Measurements from ENCODE around the gene PLK3. TPM values are rescaled to one million over a fixed set of nuclear protein-coding genes. Genes with fewer than 3 reads are reported as not detected.

The PLK3 gene
- total and polyA plus RNA-seq, 9 of the 15 experiments (the other 6 are each of a cell fraction or from before 2014, with no cell fraction given) = 0.52 to 22.7 (median 11.0) TPM

DNA sequence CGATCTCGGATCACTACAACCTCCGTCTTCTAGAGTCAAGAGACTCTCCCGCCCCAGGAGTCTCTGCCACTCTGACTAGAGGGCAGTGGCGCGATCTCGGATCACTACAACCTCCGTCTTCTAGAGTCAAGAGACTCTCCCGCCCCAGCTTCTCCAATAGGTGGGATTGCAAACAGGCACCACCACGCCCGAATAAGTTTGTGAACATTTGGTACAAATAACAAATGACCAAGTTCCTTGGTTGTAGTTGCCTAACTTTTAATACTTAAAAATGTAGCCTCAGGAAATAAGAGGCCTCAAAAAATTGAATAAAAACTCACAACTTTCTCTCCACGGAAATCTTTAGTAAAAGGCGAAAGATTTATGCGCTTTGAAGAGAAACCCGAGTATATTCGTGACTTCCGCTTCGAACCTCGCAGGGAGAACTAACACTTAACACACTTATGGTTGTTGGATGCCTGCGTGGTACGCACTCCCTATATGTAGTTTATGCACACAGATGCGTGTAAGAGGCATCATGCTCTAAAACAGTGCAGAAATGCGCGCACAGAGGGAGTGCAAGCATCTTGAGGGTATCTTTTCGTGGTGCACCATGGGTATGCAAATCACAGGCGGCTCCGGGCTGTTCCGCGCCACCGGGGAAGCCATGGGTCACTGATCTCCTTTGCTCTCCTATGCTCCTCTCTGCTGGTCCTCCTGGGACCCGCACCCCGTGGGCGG, 19.6 kb downstream of the PLK3 start (continued):
- TF ChIP-seq XRCC3 (IDR thresholded peaks at IDR 0.05) = no peak
- TF ChIP-seq PHF21A (IDR thresholded peaks at IDR 0.05; ENCODE audit: borderline replicate concordance, low read depth) = peak; percentile 66
- peak; percentile 95 for TF ChIP-seq HEY1 (CRISPR knock-in tag; IDR thresholded peaks at IDR 0.05; ENCODE audit: borderline replicate concordance)
- TF ChIP-seq ZNF766 (CRISPR knock-in tag; conservative IDR thresholded peaks at IDR 0.05) = peak; percentile 97
- TF ChIP-seq ARNT (IDR thresholded peaks at IDR 0.05) = peak; percentile 98
- TF ChIP-seq THAP12 (CRISPR knock-in tag; IDR thresholded peaks at IDR 0.05) = peak; percentile 97
- no peak for TF ChIP-seq RBM22 (IDR thresholded peaks at IDR 0.05; ENCODE audit: low read depth, low read length, poor library complexity, severe bottlenecking)
- TF ChIP-seq, protein P1, sequence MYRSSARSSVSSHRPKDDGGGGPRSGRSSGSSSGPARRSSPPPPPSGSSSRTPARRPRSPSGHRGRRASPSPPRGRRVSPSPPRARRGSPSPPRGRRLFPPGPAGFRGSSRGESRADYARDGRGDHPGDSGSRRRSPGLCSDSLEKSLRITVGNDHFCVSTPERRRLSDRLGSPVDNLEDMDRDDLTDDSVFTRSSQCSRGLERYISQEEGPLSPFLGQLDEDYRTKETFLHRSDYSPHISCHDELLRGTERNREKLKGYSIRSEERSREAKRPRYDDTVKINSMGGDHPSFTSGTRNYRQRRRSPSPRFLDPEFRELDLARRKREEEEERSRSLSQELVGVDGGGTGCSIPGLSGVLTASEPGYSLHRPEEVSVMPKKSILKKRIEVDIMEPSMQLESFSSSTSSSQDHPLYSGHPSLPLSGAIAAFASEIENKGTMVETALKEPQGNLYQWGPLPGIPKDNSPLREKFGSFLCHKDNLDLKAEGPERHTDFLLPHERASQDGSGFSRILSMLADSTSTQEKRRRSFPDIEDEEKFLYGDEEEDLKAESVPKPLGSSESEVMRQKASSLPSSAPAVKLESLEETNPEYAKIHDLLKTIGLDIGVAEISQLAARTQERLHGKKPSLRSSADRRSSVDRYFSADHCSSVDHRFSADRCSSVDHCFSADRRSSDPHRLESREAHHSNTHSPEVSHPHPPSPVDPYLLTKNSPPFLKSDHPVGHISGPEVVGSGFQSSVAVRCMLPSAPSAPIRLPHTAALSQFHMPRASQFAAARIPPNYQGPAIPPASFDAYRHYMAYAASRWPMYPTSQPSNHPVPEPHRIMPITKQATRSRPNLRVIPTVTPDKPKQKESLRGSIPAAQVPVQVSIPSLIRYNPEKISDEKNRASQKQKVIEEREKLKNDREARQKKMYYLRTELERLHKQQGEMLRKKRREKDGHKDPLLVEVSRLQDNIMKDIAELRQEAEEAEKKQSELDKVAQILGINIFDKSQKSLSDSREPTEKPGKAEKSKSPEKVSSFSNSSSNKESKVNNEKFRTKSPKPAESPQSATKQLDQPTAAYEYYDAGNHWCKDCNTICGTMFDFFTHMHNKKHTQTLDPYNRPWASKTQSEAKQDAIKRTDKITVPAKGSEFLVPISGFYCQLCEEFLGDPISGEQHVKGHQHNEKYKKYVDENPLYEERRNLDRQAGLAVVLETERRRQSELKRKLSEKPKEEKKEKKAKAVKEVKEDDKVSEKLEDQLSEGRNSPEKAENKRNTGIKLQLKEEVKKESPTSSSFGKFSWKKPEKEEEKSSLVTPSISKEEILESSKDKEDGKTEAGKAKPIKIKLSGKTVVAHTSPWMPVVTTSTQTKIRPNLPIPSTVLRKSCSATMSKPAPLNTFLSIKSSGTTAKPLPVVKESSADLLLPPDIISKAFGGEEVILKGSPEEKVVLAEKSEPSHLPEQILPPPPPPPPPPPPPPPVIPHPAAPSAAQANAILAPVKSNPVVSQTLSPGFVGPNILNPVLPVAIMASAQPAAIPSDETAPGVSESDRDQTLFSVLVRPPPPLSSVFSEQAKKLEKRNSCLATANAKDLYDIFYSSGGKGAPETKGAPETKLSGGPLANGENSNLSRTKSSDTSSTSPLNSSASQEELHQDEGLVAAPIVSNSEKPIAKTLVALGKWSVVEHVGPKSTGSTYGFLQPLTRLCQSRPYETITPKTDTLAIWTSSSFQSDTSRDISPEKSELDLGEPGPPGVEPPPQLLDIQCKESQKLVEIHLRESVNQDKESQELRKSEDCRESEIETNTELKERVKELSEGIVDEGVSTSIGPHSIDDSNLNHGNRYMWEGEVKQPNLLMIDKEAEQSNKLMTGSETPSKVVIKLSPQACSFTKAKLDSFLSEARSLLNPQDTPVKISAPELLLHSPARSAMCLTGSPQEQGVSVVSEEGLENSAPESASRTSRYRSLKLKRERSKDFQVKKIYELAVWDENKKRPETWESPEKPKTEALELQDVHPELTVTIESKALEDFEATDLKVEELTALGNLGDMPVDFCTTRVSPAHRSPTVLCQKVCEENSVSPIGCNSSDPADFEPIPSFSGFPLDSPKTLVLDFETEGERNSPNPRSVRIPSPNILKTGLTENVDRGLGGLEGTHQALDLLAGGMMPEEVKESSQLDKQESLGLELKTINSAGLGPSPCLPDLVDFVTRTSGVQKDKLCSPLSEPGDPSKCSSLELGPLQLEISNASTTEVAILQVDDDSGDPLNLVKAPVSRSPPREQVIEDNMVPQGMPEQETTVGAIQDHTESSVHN (IDR thresholded peaks at IDR 0.05; ENCODE audit: borderline replicate concordance in 1 of 2, low read depth in 1 of 2) = peak in 1 of 2 experiments; percentile 99; a peak in 2 of 4 replicates
- peak; percentile 99 for TF ChIP-seq ARHGAP35 (IDR thresholded peaks at IDR 0.05; ENCODE audit: partially characterized antibody)
- peak in 1 of 2 experiments; percentile 100; a peak in 3 of 4 replicates for TF ChIP-seq BCLAF1 (IDR thresholded peaks at IDR 0.05; ENCODE audit: borderline replicate concordance in 1 of 2, control insufficient read depth in 1 of 2, low read depth in 2 of 2, low read length in 1 of 2)
- peak; percentile 45; the same call in 1 of the 2 replicates for TF ChIP-seq ZNF263 (CRISPR knock-in tag; IDR thresholded peaks at IDR 0.05; ENCODE audit: borderline replicate concordance)
